Measurements from ENCODE around the gene CHST11.

The CHST11 gene

GRCh38 chr12:104467346-104467837 lies 10.6 kb downstream of the CHST11 start:
- Histone ChIP-seq H3K9ac (ENCODE audit: insufficient read length) (no peak overlapping the region), H3K9me3 (ENCODE audit: low read depth, low read length) (no peaks in the 10 kb centered on the region), H3K36me3 (ENCODE audit: insufficient read depth, low read length) (no peaks in the 10 kb centered on the region), H3K4me3 (no peak overlapping the region), H3K27ac (no peak overlapping the region)
- no peak for DNase-seq (ENCODE audit: low read depth, low spot score)
- TF ChIP-seq FOXP2 (optimal IDR thresholded peaks at IDR 0.05; ENCODE audit: control extremely low read depth, extremely low read length, insufficient read depth) (no peak), EZH2 (IDR thresholded peaks at IDR 0.05) (no peak), POLR2AphosphoS5 (IDR thresholded peaks at IDR 0.05; ENCODE audit: borderline replicate concordance, low read depth, low read length) (no peak)

- no peak overlapping the region for H3K9ac ChIP-seq (ENCODE audit: insufficient read length)
- no peak for DNase-seq (ENCODE audit: low read depth, low spot score)
- no peak overlapping the region for H3K4me3 ChIP-seq
- H3K36me3 ChIP-seq (ENCODE audit: insufficient read depth, low read length): no peaks in the 10 kb centered on the region
- H3K9me3 ChIP-seq (ENCODE audit: low read depth, low read length): no peaks in the 10 kb centered on the region
- TF ChIP-seq FOXP2 (optimal IDR thresholded peaks at IDR 0.05; ENCODE audit: control extremely low read depth, extremely low read length, insufficient read depth): no peak
- no peak for TF ChIP-seq POLR2AphosphoS5 (IDR thresholded peaks at IDR 0.05; ENCODE audit: borderline replicate concordance, low read depth, low read length)
- TF ChIP-seq EZH2 (IDR thresholded peaks at IDR 0.05): no peak
- H3K27ac ChIP-seq: no peak overlapping the region
These were observed 11.6 kb downstream of the CHST11 start for GRCh38 chr12:104468371-104468770.

- no peak for DNase-seq (ENCODE audit: low read depth, low spot score)
- no peak for TF ChIP-seq EZH2 (IDR thresholded peaks at IDR 0.05)
- TF ChIP-seq FOXP2 (optimal IDR thresholded peaks at IDR 0.05; ENCODE audit: control extremely low read depth, extremely low read length, insufficient read depth): no peak
- no peak for TF ChIP-seq POLR2AphosphoS5 (IDR thresholded peaks at IDR 0.05; ENCODE audit: borderline replicate concordance, low read depth, low read length)
- H3K9ac ChIP-seq (ENCODE audit: insufficient read length): no peak overlapping the region
- H3K9me3 ChIP-seq (ENCODE audit: low read depth, low read length): no peaks in the 10 kb centered on the region
- H3K27ac ChIP-seq: no peak overlapping the region
- H3K4me3 ChIP-seq: no peak overlapping the region
- no peaks in the 10 kb centered on the region for H3K36me3 ChIP-seq (ENCODE audit: insufficient read depth, low read length)
These were observed 12.3 kb downstream of the CHST11 start for GRCh38 chr12:104469066-104469465.

GRCh38 chr12:104469523-104469922 lies 12.8 kb downstream of the CHST11 start:
- Histone ChIP-seq H3K9me3 (ENCODE audit: low read depth, low read length) (no peaks in the 10 kb centered on the region), H3K27ac (no peak overlapping the region)
- DNase-seq (ENCODE audit: low read depth, low spot score): no peak

DNA sequence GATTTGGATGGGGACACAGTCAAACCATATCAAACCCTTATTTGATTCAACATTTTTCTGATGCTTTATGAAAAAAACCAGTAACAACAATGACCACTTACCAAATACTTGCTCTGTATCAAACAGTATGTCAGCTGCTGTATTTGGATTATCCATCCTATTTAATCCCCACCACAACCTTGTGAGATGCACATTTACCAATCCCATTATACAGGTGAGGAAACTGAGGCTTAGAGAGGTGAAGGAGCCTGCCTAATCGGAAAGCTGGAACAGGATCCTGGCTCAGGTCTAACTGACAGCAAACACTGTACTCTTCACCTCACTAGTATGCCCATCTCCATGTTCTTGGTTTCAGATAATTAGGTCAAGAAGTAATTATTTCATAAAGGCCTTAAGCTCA lies 13.8 kb downstream of the CHST11 start:
- Histone ChIP-seq H3K27ac (no peak overlapping the region), H3K9me3 (ENCODE audit: low read depth, low read length) (no peaks in the 10 kb centered on the region), H3K36me3 (ENCODE audit: insufficient read depth, low read length) (no peaks in the 10 kb centered on the region), H3K9ac (ENCODE audit: insufficient read length) (no peak overlapping the region), H3K4me3 (no peak overlapping the region)
- DNase-seq (ENCODE audit: low read depth, low spot score): no peak
- TF ChIP-seq EZH2 (IDR thresholded peaks at IDR 0.05) (no peak), FOXP2 (optimal IDR thresholded peaks at IDR 0.05; ENCODE audit: control extremely low read depth, extremely low read length, insufficient read depth) (no peak), POLR2AphosphoS5 (IDR thresholded peaks at IDR 0.05; ENCODE audit: borderline replicate concordance, low read depth, low read length) (no peak)

More at GRCh38 chr12:104469523-104469922, 12.8 kb downstream of the CHST11 start:
- no peak overlapping the region for H3K4me3 ChIP-seq
- H3K36me3 ChIP-seq (ENCODE audit: insufficient read depth, low read length): no peaks in the 10 kb centered on the region
- H3K9ac ChIP-seq (ENCODE audit: insufficient read length): no peak overlapping the region
- TF ChIP-seq EZH2 (IDR thresholded peaks at IDR 0.05) (no peak), FOXP2 (optimal IDR thresholded peaks at IDR 0.05; ENCODE audit: control extremely low read depth, extremely low read length, insufficient read depth) (no peak), POLR2AphosphoS5 (IDR thresholded peaks at IDR 0.05; ENCODE audit: borderline replicate concordance, low read depth, low read length) (no peak)

- Histone ChIP-seq H3K27ac (no peak overlapping the region), H3K36me3 (ENCODE audit: insufficient read depth, low read length) (no peaks in the 10 kb centered on the region), H3K4me3 (no peak overlapping the region), H3K9ac (ENCODE audit: insufficient read length) (no peak overlapping the region), H3K9me3 (ENCODE audit: low read depth, low read length) (no peaks in the 10 kb centered on the region)
- no peak for DNase-seq (ENCODE audit: low read depth, low spot score)
- TF ChIP-seq EZH2 (IDR thresholded peaks at IDR 0.05): no peak
- TF ChIP-seq POLR2AphosphoS5 (IDR thresholded peaks at IDR 0.05; ENCODE audit: borderline replicate concordance, low read depth, low read length): no peak
- no peak for TF ChIP-seq FOXP2 (optimal IDR thresholded peaks at IDR 0.05; ENCODE audit: control extremely low read depth, extremely low read length, insufficient read depth)
These were observed 14.6 kb downstream of the CHST11 start for GRCh38 chr12:104471336-104471735.

DNA sequence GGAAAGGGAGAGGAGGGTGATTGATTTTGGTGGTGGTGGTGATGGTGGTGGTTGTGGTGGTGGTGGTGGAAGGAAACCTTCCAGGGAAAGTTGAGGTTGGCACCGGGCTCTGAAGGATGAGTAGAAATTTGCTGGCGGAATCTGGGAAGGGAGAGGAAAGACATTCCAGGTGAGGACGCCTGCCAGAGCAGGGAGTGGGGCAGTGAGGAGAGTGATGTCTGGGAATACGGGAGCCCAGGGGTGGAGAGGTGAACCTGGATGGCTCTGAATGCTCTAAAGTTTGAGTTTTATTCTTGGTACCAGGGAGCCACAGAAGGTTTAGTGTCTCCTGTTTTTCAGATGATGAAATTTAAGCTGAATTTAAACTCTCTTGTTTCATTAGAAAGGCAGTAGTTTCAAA lies 16.0 kb downstream of the CHST11 start:
- Histone ChIP-seq H3K4me3 (no peak overlapping the region), H3K9me3 (ENCODE audit: low read depth, low read length) (no peaks in the 10 kb centered on the region), H3K9ac (ENCODE audit: insufficient read length) (no peak overlapping the region), H3K27ac (no peak overlapping the region), H3K36me3 (ENCODE audit: insufficient read depth, low read length) (no peaks in the 10 kb centered on the region)
- no peak for DNase-seq (ENCODE audit: low read depth, low spot score)
- TF ChIP-seq EZH2 (IDR thresholded peaks at IDR 0.05): no peak
- no peak for TF ChIP-seq FOXP2 (optimal IDR thresholded peaks at IDR 0.05; ENCODE audit: control extremely low read depth, extremely low read length, insufficient read depth)
- no peak for TF ChIP-seq POLR2AphosphoS5 (IDR thresholded peaks at IDR 0.05; ENCODE audit: borderline replicate concordance, low read depth, low read length)

DNA sequence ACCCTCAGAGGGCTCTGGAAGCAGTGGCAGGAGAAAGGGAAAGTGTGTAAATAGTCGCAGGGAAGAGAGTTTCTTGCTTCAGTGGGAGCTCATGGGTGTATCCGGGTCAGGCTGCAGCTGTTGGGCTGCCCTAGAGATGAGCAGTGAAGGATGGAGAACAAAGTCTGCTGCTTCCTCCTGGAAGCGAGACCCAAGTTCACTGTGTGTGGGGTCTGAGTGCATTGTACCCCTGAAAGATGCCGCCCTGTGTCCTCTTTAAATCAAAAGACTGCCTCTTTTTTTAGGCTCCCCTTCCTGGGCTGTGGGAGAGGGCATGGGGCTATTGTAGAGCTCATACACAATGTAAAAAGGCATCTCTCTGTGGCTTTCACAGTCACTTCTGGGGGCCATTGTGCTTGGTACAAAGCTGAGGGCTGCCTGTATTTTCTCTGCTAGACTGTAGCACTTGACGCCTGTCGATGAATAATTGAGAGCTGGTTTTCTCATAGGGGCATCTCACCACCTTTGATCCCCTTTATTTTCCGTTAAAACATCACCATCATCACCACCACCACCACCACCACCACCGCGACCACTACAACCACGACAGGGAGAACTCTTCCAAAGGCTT lies 16.7 kb downstream of the CHST11 start:
- no peak overlapping the region for H3K4me3 ChIP-seq
- no peak for TF ChIP-seq POLR2AphosphoS5 (IDR thresholded peaks at IDR 0.05; ENCODE audit: borderline replicate concordance, low read depth, low read length)
- TF ChIP-seq EZH2 (IDR thresholded peaks at IDR 0.05): no peak
- DNase-seq (ENCODE audit: low read depth, low spot score): no peak
- H3K27ac ChIP-seq: no peak overlapping the region
- H3K9ac ChIP-seq (ENCODE audit: insufficient read length): no peak overlapping the region
- H3K9me3 ChIP-seq (ENCODE audit: low read depth, low read length): no peaks in the 10 kb centered on the region
- no peaks in the 10 kb centered on the region for H3K36me3 ChIP-seq (ENCODE audit: insufficient read depth, low read length)

GRCh38 chr12:104475271-104475670 lies 18.5 kb downstream of the CHST11 start:
- no peak for TF ChIP-seq EZH2 (IDR thresholded peaks at IDR 0.05)
- no peak for TF ChIP-seq POLR2AphosphoS5 (IDR thresholded peaks at IDR 0.05; ENCODE audit: borderline replicate concordance, low read depth, low read length)
- TF ChIP-seq FOXP2 (optimal IDR thresholded peaks at IDR 0.05; ENCODE audit: control extremely low read depth, extremely low read length, insufficient read depth): no peak

More at GRCh38 chr12:104475271-104475670, 18.5 kb downstream of the CHST11 start:
- no peak for DNase-seq (ENCODE audit: low read depth, low spot score)
- Histone ChIP-seq H3K9ac (ENCODE audit: insufficient read length) (no peak overlapping the region), H3K36me3 (ENCODE audit: insufficient read depth, low read length) (no peaks in the 10 kb centered on the region), H3K9me3 (ENCODE audit: low read depth, low read length) (no peaks in the 10 kb centered on the region), H3K27ac (no peak overlapping the region), H3K4me3 (no peak overlapping the region)
